Progenitor cell of endocrine pancreas (in vitro differentiated cells): ENCODE measurements around the gene SUCO. TPM values are rescaled to one million over a fixed set of nuclear protein-coding genes. Genes with fewer than 3 reads are reported as not detected.
"Not testable (repeated sequence)": the region's sequence is repeated elsewhere in the genome, so short reads cannot be mapped to it uniquely, and the experiment has no call there.

Experiments used
- DNase-seq: peaks from one replicate; pipeline ENCODE4 v3.0.0; 2021; ENCODE audit warnings: low spot score; ENCODE audit not compliant: unreplicated experiment
- H3K27ac Mint-ChIP-seq: 2 replicates; pipeline ENCODE4 v1.8.0; 2021; ENCODE audit warnings: mild to moderate bottlenecking, moderate library complexity, mixed read lengths
- H3K27me3 Mint-ChIP-seq: 2 replicates; pipeline ENCODE4 v1.8.0; 2021; ENCODE audit warnings: mixed read lengths
- H3K36me3 Mint-ChIP-seq: 2 replicates; pipeline ENCODE4 v1.8.0; 2022; ENCODE audit warnings: mixed read lengths; ENCODE audit not compliant: insufficient read depth
- H3K4me1 Mint-ChIP-seq: 2 replicates; pipeline ENCODE4 v1.8.0; 2021; ENCODE audit warnings: low read depth, mixed read lengths
- H3K4me3 Mint-ChIP-seq: 2 replicates; pipeline ENCODE4 v1.8.0; 2021; ENCODE audit warnings: low read depth, mild to moderate bottlenecking, moderate library complexity, mixed read lengths
- H3K9me3 Mint-ChIP-seq: 2 replicates; pipeline ENCODE4 v1.8.0; 2021; ENCODE audit warnings: low read depth, mixed read lengths
- CTCF ChIP-seq: fragments of 200-600 bp; sonication (generic); IDR thresholded peaks from one replicate; pipeline ENCODE4 v1.5.0; 2021; ENCODE audit warnings: antibody characterized with exemption, mild to moderate bottlenecking; ENCODE audit not compliant: unreplicated experiment
- total RNA-seq: library from RNA; stranded (reverse); gene quantifications from 2 replicates; pipeline ENCODE4 v1.2.1, GENCODE V29; 2021

Gene SUCO
- total RNA-seq, 1 donor from 2014 or later, result 58.0 TPM

DNA sequence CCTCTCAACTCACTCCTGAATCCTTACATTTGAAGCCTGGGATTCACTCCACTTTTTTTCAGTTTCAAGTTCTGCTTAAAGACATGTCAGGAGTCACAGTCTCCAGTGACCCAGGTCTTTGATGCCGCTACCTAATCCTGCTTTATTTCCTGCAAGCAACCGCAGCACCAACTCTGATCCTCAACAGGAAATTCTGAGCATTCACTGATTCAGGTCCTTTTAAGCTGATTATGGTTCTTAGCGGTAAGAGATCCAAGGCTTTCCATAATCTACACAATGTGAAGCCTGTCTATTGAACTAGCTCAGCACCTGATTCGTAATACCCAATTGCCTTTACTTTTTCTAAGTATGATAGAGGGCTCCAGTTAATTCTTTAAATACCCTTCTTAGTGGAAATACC, 45.4 kb upstream of the SUCO start:
- no peak overlapping the region for H3K27ac Mint-ChIP-seq
- no peaks in the 10 kb centered on the region for H3K36me3 Mint-ChIP-seq

GRCh38 chr1:172488393-172488792, 44.6 kb upstream of the SUCO start:
- Mint-ChIP-seq H3K4me3 (no peak overlapping the region), H3K36me3 (no peaks in the 10 kb centered on the region), H3K27me3 (peaks cover 3% of the 10 kb centered on the region), H3K9me3 (no peaks in the 10 kb centered on the region), H3K27ac (no peak overlapping the region), H3K4me1 (no peaks in the 10 kb centered on the region)
- TF ChIP-seq CTCF, result no peak
- no peak for DNase-seq

More for the DNA sequence above, 45.4 kb upstream of the SUCO start:
- H3K9me3 Mint-ChIP-seq, result no peaks in the 10 kb centered on the region
- no peaks in the 10 kb centered on the region for H3K4me1 Mint-ChIP-seq
- TF ChIP-seq CTCF, result no peak
- no peak for DNase-seq
- peaks cover 3% of the 10 kb centered on the region for H3K27me3 Mint-ChIP-seq
- no peak overlapping the region for H3K4me3 Mint-ChIP-seq

- Mint-ChIP-seq H3K27me3 (peaks cover 3% of the 10 kb centered on the region), H3K4me3 (no peak overlapping the region), H3K27ac (no peak overlapping the region), H3K9me3 (no peaks in the 10 kb centered on the region), H3K4me1 (peaks cover 5% of the 10 kb centered on the region), H3K36me3 (no peaks in the 10 kb centered on the region)
- no peak for DNase-seq
- TF ChIP-seq CTCF, result no peak
These were observed 43.1 kb upstream of the SUCO start for GRCh38 chr1:172489847-172490246.

DNA sequence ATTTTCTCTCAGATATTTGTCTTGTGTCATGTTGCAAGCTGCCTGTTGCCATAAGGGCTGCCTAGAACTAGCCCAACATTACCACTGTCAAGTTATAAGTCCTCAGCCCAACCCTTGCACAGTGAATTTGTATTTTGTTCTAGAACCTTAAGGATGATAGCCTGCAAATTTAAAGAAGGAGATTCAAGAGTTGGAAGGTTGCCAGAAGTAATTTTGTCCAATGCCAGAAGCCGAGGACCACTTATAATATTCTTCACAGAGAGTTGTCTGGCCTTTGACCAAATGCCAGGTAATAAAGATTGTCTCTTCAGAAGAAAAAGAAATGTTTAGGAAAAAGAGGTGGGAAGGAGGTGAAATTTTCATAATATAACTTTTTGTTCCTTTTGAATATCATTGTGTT, 40.5 kb upstream of the SUCO start:
- Mint-ChIP-seq H3K36me3 (no peaks in the 10 kb centered on the region), H3K4me1 (peaks cover 23% of the 10 kb centered on the region), H3K9me3 (no peaks in the 10 kb centered on the region), H3K27ac (no peak overlapping the region), H3K27me3 (peaks cover 3% of the 10 kb centered on the region), H3K4me3 (no peak overlapping the region)
- no peak for TF ChIP-seq CTCF
- DNase-seq, result no peak

DNA sequence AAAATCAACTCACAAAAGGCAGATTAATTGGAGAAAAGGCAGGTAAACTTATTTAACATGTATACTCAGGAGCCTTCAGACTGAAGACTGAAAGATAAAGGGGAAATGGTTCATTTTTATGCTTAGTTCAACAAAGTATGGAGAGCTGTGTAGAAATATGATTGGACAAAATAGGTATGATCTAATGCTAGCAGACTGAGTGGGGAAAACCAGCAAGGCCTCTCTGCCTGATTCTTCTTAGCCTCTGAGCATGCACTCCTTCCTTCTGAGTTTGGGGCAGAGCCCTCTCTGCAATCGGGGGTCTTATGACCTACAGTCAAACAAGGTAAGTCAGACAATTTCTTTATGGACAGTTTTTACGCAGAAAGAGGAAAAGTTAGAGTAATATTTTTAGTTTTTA, 38.8 kb upstream of the SUCO start:
- H3K27ac Mint-ChIP-seq, result peak overlapping the region; percentile 6
- no peaks in the 10 kb centered on the region for H3K36me3 Mint-ChIP-seq
- TF ChIP-seq CTCF, result no peak
- peaks cover 28% of the 10 kb centered on the region for H3K4me1 Mint-ChIP-seq
- H3K27me3 Mint-ChIP-seq, result peaks cover 3% of the 10 kb centered on the region
- no peaks in the 10 kb centered on the region for H3K9me3 Mint-ChIP-seq
- no peak overlapping the region for H3K4me3 Mint-ChIP-seq
- DNase-seq, result no peak

- Mint-ChIP-seq H3K4me1 (peaks cover 31% of the 10 kb centered on the region), H3K27ac (peak overlapping the region; percentile 38)
- not testable (repeated sequence) for H3K36me3 Mint-ChIP-seq, DNase-seq, H3K9me3 Mint-ChIP-seq, H3K4me3 Mint-ChIP-seq, H3K27me3 Mint-ChIP-seq
These were observed 36.8 kb upstream of the SUCO start for GRCh38 chr1:172496127-172496526.
